HG03354 (cell line): ENCODE results near the gene SLX4IP.
"Not testable (repeated sequence)": the region's sequence is repeated elsewhere in the genome, so short reads cannot be mapped to it uniquely, and the experiment has no call there.

Experiments used
- ATAC-seq: cut with Tn5 transposase; IDR thresholded peaks from one replicate; pipeline ENCODE4 v1.9.1; 2021; ENCODE audit warnings: mild to moderate bottlenecking; ENCODE audit not compliant: unreplicated experiment, poor library complexity, severe bottlenecking

SLX4IP gene

DNA sequence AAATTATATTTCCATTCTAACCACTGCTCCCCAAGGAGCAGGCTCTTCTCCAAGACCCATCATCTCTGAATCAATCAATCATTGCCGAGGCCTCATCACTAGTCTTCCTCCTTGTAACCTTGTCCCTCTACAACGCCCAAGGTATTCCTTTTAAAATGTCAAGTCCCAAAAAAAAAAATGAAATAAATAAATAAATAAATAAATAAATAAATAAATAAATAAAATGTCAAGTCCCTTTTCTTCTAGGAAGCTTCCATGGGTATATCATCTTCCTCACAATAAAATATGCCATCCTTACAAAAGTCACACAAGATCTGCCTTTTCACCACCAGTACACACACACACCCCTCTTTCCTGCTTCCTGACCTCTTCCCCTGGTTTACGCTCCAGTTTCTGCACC, 181.1 kb downstream of the SLX4IP start:
- ATAC-seq: no peak

DNA sequence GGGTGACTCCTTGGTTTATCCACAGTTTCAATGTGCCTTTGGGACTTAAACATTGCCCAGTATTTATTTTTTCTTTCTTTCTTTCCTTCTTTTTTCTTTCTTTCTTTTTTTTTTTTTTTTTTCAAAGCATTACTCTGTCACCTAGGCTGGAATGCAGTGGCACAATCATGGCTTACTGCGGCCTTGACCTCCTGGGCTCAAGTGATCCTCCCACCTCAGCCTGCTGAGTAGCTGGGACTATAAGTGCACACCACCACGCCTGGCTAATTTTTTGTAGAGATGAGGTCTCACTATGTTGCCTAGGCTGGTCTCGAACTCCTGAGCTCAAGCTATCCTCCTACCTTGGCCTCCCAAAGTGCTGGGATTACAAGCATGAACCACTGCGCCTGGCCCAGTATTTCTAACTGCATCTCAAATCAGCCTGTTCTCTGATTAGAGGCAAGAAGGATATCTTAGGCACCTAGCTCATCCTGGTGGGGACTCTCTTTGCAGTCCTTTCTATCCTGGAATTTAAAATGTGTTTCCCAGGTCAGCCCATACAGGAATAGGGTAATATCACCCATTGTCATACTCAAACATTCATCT, 182.5 kb downstream of the SLX4IP start:
- not testable (repeated sequence) for ATAC-seq

GRCh38 chr20:10618611-10619245, 183.6 kb downstream of the SLX4IP start:
- no peak for ATAC-seq

DNA sequence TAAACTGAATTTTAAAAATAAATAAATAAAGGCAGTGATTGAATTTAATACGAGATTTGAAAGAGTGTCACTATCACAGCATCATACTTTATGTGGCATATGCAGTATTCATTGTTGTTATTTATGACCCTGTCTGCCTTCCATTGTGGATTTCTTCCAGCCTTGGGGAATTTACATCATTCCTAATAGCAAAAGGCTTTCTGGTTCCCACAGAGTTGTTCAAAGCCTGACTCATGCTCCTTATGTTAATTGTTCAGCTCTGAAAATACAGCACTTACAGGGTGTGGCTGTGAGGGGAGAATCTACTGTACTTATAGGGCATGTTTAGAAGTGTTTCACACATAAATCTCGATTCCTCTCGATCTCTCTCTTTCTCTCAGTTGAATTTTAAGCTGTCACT, 184.3 kb downstream of the SLX4IP start:
- no peak for ATAC-seq

GRCh38 chr20:10621149-10621548, 186.0 kb downstream of the SLX4IP start:
- no peak for ATAC-seq

DNA sequence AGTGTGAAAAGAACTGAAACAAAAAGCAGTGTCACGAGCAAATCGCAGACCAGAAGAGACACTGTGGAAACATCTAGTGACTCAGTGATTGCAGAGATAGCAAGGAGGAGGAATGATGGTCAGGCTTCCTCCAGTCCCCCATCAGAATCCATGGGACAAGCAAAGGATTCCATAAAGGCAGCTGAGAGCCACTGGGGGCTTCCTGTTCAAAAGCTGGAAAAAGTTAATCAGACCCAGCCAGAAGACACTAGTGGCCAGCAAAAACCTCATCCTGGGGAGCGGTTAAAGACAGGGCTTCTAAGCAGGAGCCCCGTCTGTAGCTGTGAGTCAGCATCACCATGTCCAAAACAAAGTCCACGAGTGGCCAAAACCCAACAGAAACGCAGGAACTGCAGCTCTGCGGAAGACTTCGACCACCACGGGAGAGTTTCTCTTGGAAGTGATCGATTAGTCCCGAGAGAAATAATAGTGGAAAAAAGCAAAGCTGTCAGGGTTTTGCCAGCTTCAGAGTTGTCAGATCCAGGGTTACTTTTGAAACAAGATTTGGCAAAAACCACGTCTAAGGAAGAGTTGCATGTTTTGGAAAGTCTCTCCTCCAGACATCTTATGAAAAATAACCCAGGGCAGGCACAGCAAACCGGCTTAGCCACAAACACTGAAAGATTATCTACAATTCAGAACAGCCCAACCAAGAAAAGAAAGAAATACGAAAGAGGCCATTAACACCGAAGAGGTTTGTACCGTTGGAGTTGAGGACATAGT, 187.7 kb downstream of the SLX4IP start:
- no peak for ATAC-seq

DNA sequence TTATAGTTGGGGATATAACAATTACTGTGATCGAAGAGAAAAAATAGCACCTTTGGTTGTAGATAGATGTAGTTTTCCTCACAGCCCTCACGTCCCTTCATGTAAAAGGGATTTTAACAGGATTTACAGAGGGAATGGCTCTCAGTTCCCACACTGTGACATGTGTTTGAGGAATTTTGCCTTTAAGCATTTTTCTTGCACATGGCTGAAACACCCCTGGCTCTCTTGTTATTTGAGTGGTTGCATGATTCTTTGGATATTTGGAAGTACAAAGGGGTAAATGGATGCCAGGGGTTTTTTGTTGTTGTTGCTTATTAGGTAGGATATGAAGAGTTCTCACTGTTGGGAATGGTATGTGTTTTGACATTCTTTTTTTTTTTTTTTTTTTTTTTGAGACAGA, 190.5 kb downstream of the SLX4IP start:
- no peak for ATAC-seq

- ATAC-seq: no peak
Measured at GRCh38 chr20:10626896-10627295, 191.8 kb downstream of the SLX4IP start.

DNA sequence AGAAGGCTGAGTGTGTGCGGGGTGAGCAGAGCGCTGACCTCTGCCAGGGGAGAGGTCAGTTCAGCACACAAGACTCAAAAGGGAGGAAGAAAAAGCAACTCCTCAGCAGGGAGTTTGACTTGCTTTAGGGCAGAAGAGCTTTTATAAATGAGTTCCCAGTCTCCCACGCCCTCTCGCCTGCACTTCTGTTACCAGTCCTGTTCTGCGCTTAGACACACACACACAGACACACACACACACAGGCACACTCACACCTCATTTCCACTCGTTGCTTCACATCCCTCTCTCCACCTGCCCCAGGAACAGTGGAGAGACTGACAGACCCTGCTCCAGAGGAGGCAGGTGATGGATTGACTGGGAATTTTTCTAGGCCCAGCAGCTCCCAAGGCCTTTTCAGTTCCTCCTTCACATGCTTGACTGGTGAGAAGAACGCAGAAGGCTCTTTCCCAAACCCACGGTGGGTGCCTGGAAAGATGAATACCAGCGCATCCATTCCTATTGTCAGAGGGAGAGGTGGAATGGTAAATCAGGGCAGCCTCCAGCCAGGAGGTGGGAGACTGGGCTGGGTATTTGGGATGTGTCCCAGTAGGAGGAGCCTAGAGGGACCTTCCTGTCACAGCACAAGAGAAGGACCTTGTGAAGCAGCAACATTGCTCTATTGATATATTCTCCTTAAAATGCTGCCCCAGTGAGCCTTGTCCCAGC, 195.0 kb downstream of the SLX4IP start:
- ATAC-seq: no peak

- no peak for ATAC-seq
Measured at GRCh38 chr20:10631126-10631525, 196.0 kb downstream of the SLX4IP start.

DNA sequence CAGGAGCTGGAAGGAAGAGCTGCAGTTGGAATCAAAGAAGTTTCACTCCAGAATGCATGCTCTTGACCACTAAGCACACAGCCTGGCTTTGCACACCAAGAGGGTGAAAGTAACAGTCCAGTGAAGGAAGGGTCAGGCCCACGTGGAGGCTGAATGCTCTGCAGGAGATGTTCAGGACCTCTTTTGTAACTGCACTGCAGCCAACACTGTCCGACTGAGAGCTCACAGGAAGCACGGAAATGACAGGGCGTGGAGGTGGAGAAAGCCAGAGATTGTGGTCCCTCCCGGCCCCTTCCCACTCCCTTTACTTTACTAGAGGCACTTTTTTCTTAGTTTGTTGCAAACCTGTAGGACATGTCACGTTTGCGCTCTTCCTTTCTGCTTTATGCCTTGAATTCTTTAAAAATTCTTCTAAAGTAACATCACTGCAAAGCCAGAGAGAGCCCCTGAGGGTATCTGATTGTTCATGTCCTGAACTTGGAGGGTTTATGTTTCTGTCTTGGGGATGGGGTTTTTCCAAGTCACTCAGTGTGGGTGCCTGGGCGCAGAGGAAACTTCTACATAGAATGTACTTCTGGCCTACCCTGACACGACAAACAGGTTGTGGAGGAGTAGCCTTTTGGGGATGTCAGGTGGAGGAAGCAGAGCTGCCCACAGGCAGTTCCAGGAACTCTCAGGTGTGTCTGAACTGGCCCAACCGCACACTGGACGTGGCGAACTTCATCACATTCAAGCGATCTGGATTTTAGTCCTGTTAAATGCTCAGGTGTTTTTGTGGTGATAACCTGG, 197.8 kb downstream of the SLX4IP start:
- no peak for ATAC-seq

DNA sequence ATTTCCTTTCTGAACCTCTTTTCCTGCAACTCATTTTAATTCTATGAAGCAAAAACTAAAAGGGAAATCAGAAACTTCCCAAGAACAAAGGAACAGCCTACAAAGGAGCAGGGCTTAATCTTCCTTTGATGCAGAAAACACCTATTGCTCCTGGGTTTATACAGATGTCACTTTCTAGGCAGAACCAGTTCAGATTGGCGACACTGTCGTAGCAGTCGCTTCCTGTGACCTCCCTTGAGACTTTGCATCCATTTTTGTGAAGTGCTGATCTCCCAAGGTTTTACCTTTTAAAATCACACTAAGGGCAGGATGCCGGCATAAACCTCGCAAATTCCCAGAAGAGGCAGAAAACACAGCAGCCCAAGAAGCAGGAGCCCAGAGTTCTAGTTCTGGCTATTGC, 198.6 kb downstream of the SLX4IP start:
- no peak for ATAC-seq

GRCh38 chr20:10634211-10634610, 199.1 kb downstream of the SLX4IP start:
- no peak for ATAC-seq

GRCh38 chr20:10634683-10635411, 199.7 kb downstream of the SLX4IP start:
- no peak for ATAC-seq

DNA sequence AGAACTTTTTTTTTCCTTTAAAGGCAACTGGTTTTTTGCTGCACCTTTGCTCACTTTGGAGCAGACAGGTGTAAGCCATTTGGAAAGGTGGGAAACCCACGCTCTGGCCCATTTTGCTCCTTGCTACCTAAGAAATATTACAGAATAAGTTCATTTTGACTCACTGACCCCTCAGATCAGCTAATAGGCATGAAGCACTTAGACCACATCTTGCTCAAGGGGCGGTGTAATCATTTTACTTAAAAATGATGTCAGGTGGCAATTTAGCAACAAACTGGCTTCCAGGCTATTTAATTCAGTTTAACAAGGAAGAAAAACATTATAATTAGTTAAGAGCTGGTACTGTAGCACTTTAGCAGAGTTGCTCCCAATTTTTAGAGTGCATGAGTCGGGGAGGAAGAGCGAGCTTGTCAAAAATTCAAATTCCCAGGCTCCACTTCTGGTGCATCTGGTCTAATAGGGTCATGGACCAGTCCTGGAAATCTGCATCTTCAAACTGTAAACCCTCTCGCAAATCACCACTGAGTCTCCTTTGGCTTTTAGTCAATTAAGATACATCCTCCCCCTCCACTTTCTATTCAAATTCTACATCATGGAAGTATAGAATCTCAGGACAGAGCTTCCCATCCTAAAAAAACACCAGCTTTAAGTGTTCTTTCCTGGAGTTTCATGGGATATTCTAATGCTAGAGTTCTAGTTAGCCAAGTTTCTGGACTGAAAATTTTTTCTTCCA, 200.5 kb downstream of the SLX4IP start:
- no peak for ATAC-seq

DNA sequence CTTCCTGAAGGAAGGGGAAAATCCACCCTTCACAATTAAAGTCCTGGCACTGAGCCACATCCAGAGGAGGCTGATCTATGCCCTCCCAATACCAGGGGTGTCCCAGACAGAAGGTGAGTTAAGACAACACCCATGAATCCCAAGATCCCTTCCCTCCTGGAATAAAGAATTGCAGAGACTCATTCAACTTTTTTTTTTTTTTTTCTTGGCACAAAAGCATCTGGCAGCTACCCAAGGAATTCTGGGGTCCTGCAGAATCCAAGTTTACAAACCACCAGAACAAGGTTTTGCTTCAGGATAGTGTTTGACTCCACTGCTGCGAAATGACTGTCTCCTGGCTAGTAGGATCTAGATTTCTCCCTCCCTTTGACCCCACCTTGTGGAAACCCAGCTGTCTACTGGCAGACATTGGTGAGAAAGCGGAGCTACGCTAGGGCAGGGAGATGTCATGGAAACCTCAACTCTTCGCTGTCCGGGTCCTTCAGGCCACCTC, 201.3 kb downstream of the SLX4IP start:
- no peak for ATAC-seq

DNA sequence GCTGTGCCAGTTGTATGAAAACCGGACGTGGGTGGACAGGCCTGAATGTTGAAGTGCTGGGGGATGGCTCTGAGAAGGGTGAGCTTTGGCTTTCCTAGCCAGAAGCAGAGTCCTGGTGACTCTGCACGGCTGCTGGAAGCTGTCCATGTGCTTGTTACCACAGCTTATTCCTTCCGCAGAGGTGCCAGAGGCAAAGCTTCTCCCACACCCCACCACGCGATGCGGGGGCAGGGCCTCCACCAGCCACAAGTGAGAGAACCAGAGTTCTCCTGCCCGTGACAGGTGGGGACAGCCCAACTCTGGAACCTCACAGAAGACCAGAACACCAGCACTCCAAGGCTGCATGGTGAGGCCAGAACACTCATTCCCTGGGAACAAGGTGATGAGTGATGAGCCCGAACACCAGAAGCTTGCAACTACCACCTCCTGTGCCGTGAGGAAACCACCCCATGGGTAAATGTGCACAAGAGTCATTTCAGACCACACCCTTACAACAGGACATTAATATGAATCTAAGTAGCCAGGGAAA, 202.0 kb downstream of the SLX4IP start:
- no peak for ATAC-seq

DNA sequence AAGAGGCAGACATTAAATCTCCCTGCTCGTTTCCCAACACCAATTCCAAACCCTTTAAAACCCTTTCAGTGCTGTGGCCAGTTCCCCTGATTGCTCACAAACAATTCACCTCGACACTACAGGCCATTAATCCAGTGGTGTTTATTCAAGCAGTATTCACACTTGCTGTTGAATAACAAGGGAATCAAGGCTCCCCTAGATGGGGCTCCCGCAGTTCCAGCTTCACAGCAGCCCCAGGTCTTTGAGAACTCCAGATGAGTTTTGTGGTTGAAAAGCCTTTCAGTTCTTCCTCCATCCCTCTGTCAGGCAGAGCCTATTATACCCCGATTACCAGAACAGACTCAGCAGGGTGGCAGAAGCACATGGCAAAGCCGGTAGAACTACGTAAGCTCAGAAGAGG, 202.5 kb downstream of the SLX4IP start:
- no peak for ATAC-seq
